Measurements from ENCODE around the gene LYPD6B. TPM values are rescaled to one million over a fixed set of nuclear protein-coding genes. Genes with fewer than 3 reads are reported as not detected.

LYPD6B gene
- total RNA-seq, 1 experiment from 2014 or later = 2.0 TPM

- no peaks in the 10 kb centered on the region for H3K9me3 ChIP-seq (ENCODE audit: control insufficient read depth, low read depth, low read length)
- no peaks in the 10 kb centered on the region for H4K20me1 ChIP-seq (ENCODE audit: control insufficient read depth, insufficient read depth, insufficient read length)
- H4K5ac ChIP-seq (ENCODE audit: insufficient read length, low read depth, low read length) = no peak overlapping the region
- no peak overlapping the region for H3T11ph ChIP-seq (ENCODE audit: low read length)
- no peak overlapping the region for H3K56ac ChIP-seq (ENCODE audit: insufficient read length, low read depth, low read length)
- no peak overlapping the region for H3K4me2 ChIP-seq (ENCODE audit: insufficient read depth, insufficient read length, low read length)
- Mint-ChIP-seq H3K27ac (no peak overlapping the region), H3K4me1 (peaks cover 5 to 8% of the 10 kb centered on the region in 2 experiments; a peak in 3 of 4 replicates), H3K9me3 (no peaks in the 10 kb centered on the region), H3K36me3 (ENCODE audit: insufficient read depth in 1 of 3, low read depth in 3 of 3) (no peaks in the 10 kb centered on the region), H3K27me3 (ENCODE audit: low read depth) (no peaks in the 10 kb centered on the region), H3K4me3 (no peak overlapping the region)
- no peaks in the 10 kb centered on the region for H3K4me1 ChIP-seq (ENCODE audit: insufficient read depth, low read length)
- no peak overlapping the region for H2AK5ac ChIP-seq (ENCODE audit: insufficient read length, low read length)
- H3K27me3 ChIP-seq (ENCODE audit: insufficient read depth, low read length) = no peaks in the 10 kb centered on the region
- H3K27ac ChIP-seq (ENCODE audit: insufficient read length, low read depth, low read length) = no peak overlapping the region
- no peaks in the 10 kb centered on the region for H3K79me2 ChIP-seq (ENCODE audit: insufficient read depth, low read length)
- no peak overlapping the region for H3K14ac ChIP-seq (ENCODE audit: insufficient read depth, low read length)
- H3K18ac ChIP-seq (ENCODE audit: insufficient read length, low read depth, low read length) = no peak overlapping the region
- no peaks in the 10 kb centered on the region for H3K79me1 ChIP-seq (ENCODE audit: insufficient read depth, low read depth, low read length, poor library complexity, severe bottlenecking)
- H4K8ac ChIP-seq (replicated peaks; ENCODE audit: insufficient read length, low read depth, low read length) = no peak overlapping the region
- no peak overlapping the region for H2BK12ac ChIP-seq (ENCODE audit: insufficient read length, low read depth, low read length)
- no CpG with 5 or more reads among the region's 6 CpGs for WGBS (ENCODE audit: extremely low coverage, insufficient read length, low lambda C conversion rate)
- H3K23me2 ChIP-seq (ENCODE audit: insufficient read length, low read depth, low read length, poor library complexity, severe bottlenecking) = no peaks in the 10 kb centered on the region
- H2BK20ac ChIP-seq (ENCODE audit: low read depth, low read length, poor library complexity, severe bottlenecking) = no peak overlapping the region
- H4K91ac ChIP-seq (ENCODE audit: insufficient read length, low read depth, low read length) = no peak overlapping the region
- DNase-seq = no peak
- H3K9ac ChIP-seq (ENCODE audit: extremely low read depth, insufficient read length, low read length) = no peak overlapping the region
- no peak overlapping the region for H2BK120ac ChIP-seq (ENCODE audit: low read depth, low read length, poor library complexity, severe bottlenecking)
- no peak overlapping the region for H3K23ac ChIP-seq (ENCODE audit: insufficient read length, low read depth, low read length)
- H2BK5ac ChIP-seq (ENCODE audit: insufficient read length, low read length) = no peak overlapping the region
- no peak overlapping the region for H2AFZ ChIP-seq (ENCODE audit: low read length)
- H3K4ac ChIP-seq (ENCODE audit: low read depth, low read length) = no peak overlapping the region
- no peak for TF ChIP-seq CTCF (conservative IDR thresholded peaks at IDR 0.05)
- H2BK15ac ChIP-seq (ENCODE audit: low read depth, low read length) = no peak overlapping the region
These were observed 109.9 kb downstream of the LYPD6B start for GRCh38 chr2:149148194-149149006.

Measured in H9 (cell line).